Mesodermal cell (in vitro differentiated cells): ENCODE data around the gene INSYN2A.

ENCODE experiments used
- H3K27ac ChIP-seq: 2 replicates; pipeline ENCODE4 v1.7.0; 2013; ENCODE audit warnings: mild to moderate bottlenecking, low read depth, low read length, moderate library complexity; ENCODE audit not compliant: severe bottlenecking
- H3K36me3 ChIP-seq: 2 replicates; pipeline ENCODE4 v1.7.1; 2013; ENCODE audit warnings: mild to moderate bottlenecking, low read length, moderate library complexity; ENCODE audit not compliant: control insufficient read depth, insufficient read depth
- H3K4me1 ChIP-seq: one replicate; pipeline ENCODE4 v1.7.1; 2013; ENCODE audit warnings: mild to moderate bottlenecking, low read length; ENCODE audit not compliant: insufficient read depth, control insufficient read depth, poor library complexity, severe bottlenecking
- H3K4me3 ChIP-seq: 2 replicates; pipeline ENCODE4 v1.7.0; 2013; ENCODE audit warnings: low read length, control low read depth, mild to moderate bottlenecking; ENCODE audit not compliant: insufficient read depth, poor library complexity, severe bottlenecking; ENCODE audit errors: extremely low read depth
- H3K9me3 ChIP-seq: 2 replicates; pipeline ENCODE4 v1.7.1; 2013; ENCODE audit warnings: mild to moderate bottlenecking, low read length, moderate library complexity; ENCODE audit not compliant: control insufficient read depth
- WGBS, 2 experiments: methylation state at CpG; one replicate each; pipeline ENCODE4 v1.1.5; 2013; ENCODE audit warnings: missing lambda C conversion rate in 2 of 2; ENCODE audit not compliant: insufficient coverage in 2 of 2; 5-methylcytosine and 5-hydroxymethylcytosine counted together

The INSYN2A gene

GRCh38 chr10:127218658-127219057 is 22.3 kb upstream of the INSYN2A start:
- peaks cover 8% of the 10 kb centered on the region for H3K4me1 ChIP-seq
- peaks cover 4% of the 10 kb centered on the region for H3K9me3 ChIP-seq
- H3K4me3 ChIP-seq = no peak overlapping the region
- 89 to 93% methylated on average over 3 of the region's 3 CpGs for WGBS, 2 experiments
- no peaks in the 10 kb centered on the region for H3K36me3 ChIP-seq
- no peak overlapping the region for H3K27ac ChIP-seq

- WGBS, 2 experiments = 60 to 75% methylated on average over 1 to 3 of the region's 3 CpGs
- H3K9me3 ChIP-seq = peaks cover 4% of the 10 kb centered on the region
These were observed 20.4 kb upstream of the INSYN2A start for GRCh38 chr10:127216786-127217185.

GRCh38 chr10:127216274-127216673 is 19.9 kb upstream of the INSYN2A start:
- no peak overlapping the region for H3K4me3 ChIP-seq
- peaks cover 4% of the 10 kb centered on the region for H3K9me3 ChIP-seq
- WGBS, 2 experiments = 75 to 100% methylated on average over 3 of the region's 5 CpGs
- peaks cover 8% of the 10 kb centered on the region for H3K4me1 ChIP-seq
- H3K36me3 ChIP-seq = no peaks in the 10 kb centered on the region
- no peak overlapping the region for H3K27ac ChIP-seq

More at GRCh38 chr10:127216786-127217185, 20.4 kb upstream of the INSYN2A start:
- Histone ChIP-seq H3K27ac (peak overlapping the region; percentile 11), H3K36me3 (no peaks in the 10 kb centered on the region), H3K4me3 (no peak overlapping the region), H3K4me1 (peaks cover 8% of the 10 kb centered on the region)

GRCh38 chr10:127215866-127216265 is 19.5 kb upstream of the INSYN2A start:
- H3K9me3 ChIP-seq = peaks cover 4% of the 10 kb centered on the region
- WGBS, 2 experiments = 71% methylated on average over 1 of the region's 4 CpGs; no CpG with 5 or more reads in 1 of the 2 experiments
- H3K36me3 ChIP-seq = no peaks in the 10 kb centered on the region
- peaks cover 8% of the 10 kb centered on the region for H3K4me1 ChIP-seq
- H3K4me3 ChIP-seq = no peak overlapping the region
- H3K27ac ChIP-seq = no peak overlapping the region

- 89 to 94% methylated on average over 5 to 7 of the region's 7 CpGs for WGBS, 2 experiments
- Histone ChIP-seq H3K4me1 (no peaks in the 10 kb centered on the region), H3K9me3 (no peaks in the 10 kb centered on the region), H3K4me3 (no peak overlapping the region), H3K27ac (no peak overlapping the region), H3K36me3 (no peaks in the 10 kb centered on the region)
These were observed 14.6 kb upstream of the INSYN2A start for GRCh38 chr10:127210936-127211466.

- Histone ChIP-seq H3K4me3 (no peak overlapping the region), H3K27ac (no peak overlapping the region), H3K4me1 (no peaks in the 10 kb centered on the region), H3K9me3 (no peaks in the 10 kb centered on the region), H3K36me3 (peaks cover 5% of the 10 kb centered on the region)
- 100% methylated on average over 1 of the region's 2 CpGs for WGBS, 2 experiments
These were observed 10.7 kb upstream of the INSYN2A start for GRCh38 chr10:127207081-127207480.

GRCh38 chr10:127203067-127203466 is 6.7 kb upstream of the INSYN2A start:
- H3K4me3 ChIP-seq = no peak overlapping the region
- H3K9me3 ChIP-seq = no peaks in the 10 kb centered on the region
- 100% methylated on average over 1 to 4 of the region's 7 CpGs for WGBS, 2 experiments
- H3K36me3 ChIP-seq = peaks cover 5% of the 10 kb centered on the region
- no peaks in the 10 kb centered on the region for H3K4me1 ChIP-seq
- H3K27ac ChIP-seq = no peak overlapping the region

- peaks cover 9% of the 10 kb centered on the region for H3K4me1 ChIP-seq
- 92 to 96% methylated on average over 4 to 6 of the region's 8 CpGs for WGBS, 2 experiments
- H3K4me3 ChIP-seq = no peak overlapping the region
- H3K9me3 ChIP-seq = no peaks in the 10 kb centered on the region
- H3K36me3 ChIP-seq = peaks cover 5% of the 10 kb centered on the region
- H3K27ac ChIP-seq = no peak overlapping the region
These were observed 4.3 kb upstream of the INSYN2A start for GRCh38 chr10:127200646-127201045.

GRCh38 chr10:127198721-127199120 is 2.3 kb upstream of the INSYN2A start:
- no peak overlapping the region for H3K4me3 ChIP-seq
- H3K36me3 ChIP-seq = peaks cover 3% of the 10 kb centered on the region
- 89 to 100% methylated on average over 1 of the region's 2 CpGs for WGBS, 2 experiments

GRCh38 chr10:127198307-127198706 is 1.9 kb upstream of the INSYN2A start:
- H3K4me3 ChIP-seq = no peak overlapping the region
- no peak overlapping the region for H3K27ac ChIP-seq
- peaks cover 9% of the 10 kb centered on the region for H3K4me1 ChIP-seq
- peaks cover 3% of the 10 kb centered on the region for H3K36me3 ChIP-seq
- no peaks in the 10 kb centered on the region for H3K9me3 ChIP-seq
- WGBS, 2 experiments = 89 to 94% methylated on average over 4 to 5 of the region's 5 CpGs

More at GRCh38 chr10:127198721-127199120, 2.3 kb upstream of the INSYN2A start:
- Histone ChIP-seq H3K9me3 (no peaks in the 10 kb centered on the region), H3K4me1 (peaks cover 9% of the 10 kb centered on the region), H3K27ac (no peak overlapping the region)

- Histone ChIP-seq H3K4me3 (peak overlapping the region; percentile 40), H3K27ac (no peak overlapping the region), H3K9me3 (no peaks in the 10 kb centered on the region), H3K4me1 (peaks cover 9% of the 10 kb centered on the region), H3K36me3 (no peaks in the 10 kb centered on the region)
- WGBS, 2 experiments = no CpG with 5 or more reads among the region's 5 CpGs
These were observed 702 bp upstream of the INSYN2A start for GRCh38 chr10:127197154-127197432.
